Measurements from ENCODE around the gene TM4SF20. TPM values are rescaled to one million over a fixed set of nuclear protein-coding genes. Genes with fewer than 3 reads are reported as not detected.

Gene TM4SF20
- total and polyA plus RNA-seq, 4 donors, result not detected

DNA sequence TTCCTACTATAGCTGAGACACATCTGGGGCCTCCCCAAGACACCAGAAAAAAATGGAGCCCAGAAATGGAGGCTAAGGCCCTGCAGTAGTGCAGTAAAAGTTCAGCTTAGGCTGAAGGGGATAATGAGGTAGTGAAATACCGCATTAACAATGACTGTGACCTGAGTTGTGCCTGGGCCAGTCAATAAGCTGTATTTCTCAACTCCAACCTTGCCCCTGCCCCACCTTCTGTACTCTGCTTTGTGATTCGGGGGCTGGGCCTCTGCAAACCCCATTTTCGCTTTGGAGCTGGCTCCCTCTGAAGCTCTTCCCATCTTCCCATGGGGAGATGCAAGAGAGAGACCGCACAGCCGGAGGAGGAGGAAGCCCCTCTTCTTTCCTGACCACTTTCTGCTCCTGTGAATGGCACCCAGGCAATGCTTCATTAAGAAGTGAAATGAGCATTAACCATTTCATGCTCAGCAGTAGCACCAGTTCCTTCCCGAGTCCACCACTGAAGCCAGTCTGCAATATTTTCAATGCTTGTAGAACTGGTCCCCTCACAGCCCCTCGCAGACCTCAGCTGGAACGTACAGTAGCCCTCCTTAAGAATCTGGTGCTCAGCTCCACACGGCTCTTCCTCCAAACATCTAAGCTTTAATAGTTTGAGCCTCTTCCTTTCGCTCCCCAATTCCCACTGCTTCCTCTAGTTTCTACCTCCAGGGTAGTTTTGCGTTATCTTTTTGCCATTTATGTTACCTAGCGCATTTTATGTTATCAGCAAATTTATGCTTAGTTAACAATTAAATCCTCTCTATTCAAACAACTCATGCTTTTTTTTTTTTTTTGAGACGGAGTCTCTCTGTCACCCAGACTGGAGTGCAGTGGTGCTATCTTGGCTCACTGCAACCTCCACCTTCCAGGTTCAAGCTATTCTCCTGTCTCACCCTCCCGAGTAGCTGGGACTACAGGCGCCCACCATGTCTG is 41.3 kb upstream of the TM4SF20 start:
- Histone ChIP-seq H3K27ac (ENCODE audit: low read depth in 1 of 2, low read length in 2 of 2) (no peak overlapping the region), H3K9me3 (ENCODE audit: control insufficient read depth in 4 of 4, low read length in 3 of 4) (no peaks in the 10 kb centered on the region)

DNA sequence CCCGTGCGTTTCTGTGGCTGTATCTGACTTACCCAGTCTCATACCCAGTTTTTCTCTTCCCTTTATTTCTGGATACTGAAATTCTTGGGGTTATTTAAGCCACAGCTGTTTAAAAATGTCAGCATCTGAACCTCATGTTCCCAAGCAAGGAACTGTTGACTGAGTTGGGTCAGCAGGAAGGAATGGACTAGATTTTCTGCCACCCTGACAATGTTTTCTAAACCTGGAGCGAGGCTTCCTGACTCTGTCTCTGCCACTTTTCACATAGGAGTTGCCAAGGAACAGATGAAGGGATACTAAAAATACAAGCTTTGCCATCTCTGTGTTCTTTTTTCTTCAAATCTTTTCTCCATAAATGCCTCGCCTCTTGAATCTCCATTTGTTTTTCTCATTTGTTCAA is 37.6 kb upstream of the TM4SF20 start:
- DNase-seq (ENCODE audit: low spot score), result no peak
- Histone ChIP-seq H3K27me3 (ENCODE audit: control insufficient read depth in 4 of 4, insufficient read depth in 4 of 4, low read length in 3 of 4) (no peaks in the 10 kb centered on the region), H3K36me3 (ENCODE audit: control insufficient read depth in 4 of 4, insufficient read depth in 3 of 4, low read depth in 1 of 4, low read length in 3 of 4) (no peaks in the 10 kb centered on the region), H3K9me3 (ENCODE audit: control insufficient read depth in 4 of 4, low read length in 3 of 4) (no peaks in the 10 kb centered on the region), H3K4me3 (ENCODE audit: low read depth in 1 of 3, low read length in 3 of 3) (no peak overlapping the region), H3K4me1 (ENCODE audit: control insufficient read depth in 4 of 4, insufficient read depth in 4 of 4, low read length in 3 of 4) (no peaks in the 10 kb centered on the region), H3K27ac (ENCODE audit: low read depth in 1 of 2, low read length in 2 of 2) (no peak overlapping the region), H3K9ac (ENCODE audit: low read depth in 1 of 2, low read length in 2 of 2) (no peak overlapping the region)
- 90% methylated on average over 4 of the region's 4 CpGs for WGBS
- no peak for TF ChIP-seq FOXA2 (IDR thresholded peaks at IDR 0.05)
- TF ChIP-seq TAF1 (conservative IDR thresholded peaks at IDR 0.05), result no peak

More for the DNA sequence above, 41.3 kb upstream of the TM4SF20 start:
- Histone ChIP-seq H3K36me3 (ENCODE audit: control insufficient read depth in 4 of 4, insufficient read depth in 3 of 4, low read depth in 1 of 4, low read length in 3 of 4) (no peaks in the 10 kb centered on the region), H3K4me3 (ENCODE audit: low read depth in 1 of 3, low read length in 3 of 3) (no peak overlapping the region), H3K4me1 (ENCODE audit: control insufficient read depth in 4 of 4, insufficient read depth in 4 of 4, low read length in 3 of 4) (no peaks in the 10 kb centered on the region), H3K27me3 (ENCODE audit: control insufficient read depth in 4 of 4, insufficient read depth in 4 of 4, low read length in 3 of 4) (no peaks in the 10 kb centered on the region), H3K9ac (ENCODE audit: low read depth in 1 of 2, low read length in 2 of 2) (no peak overlapping the region)
- WGBS, result 84% methylated on average over 15 of the region's 15 CpGs
- DNase-seq (ENCODE audit: low spot score), result no peak
- TF ChIP-seq JUND (IDR thresholded peaks at IDR 0.05), result no peak
- TF ChIP-seq HNF4A (conservative IDR thresholded peaks at IDR 0.05), result no peak
- TF ChIP-seq, protein P1, sequence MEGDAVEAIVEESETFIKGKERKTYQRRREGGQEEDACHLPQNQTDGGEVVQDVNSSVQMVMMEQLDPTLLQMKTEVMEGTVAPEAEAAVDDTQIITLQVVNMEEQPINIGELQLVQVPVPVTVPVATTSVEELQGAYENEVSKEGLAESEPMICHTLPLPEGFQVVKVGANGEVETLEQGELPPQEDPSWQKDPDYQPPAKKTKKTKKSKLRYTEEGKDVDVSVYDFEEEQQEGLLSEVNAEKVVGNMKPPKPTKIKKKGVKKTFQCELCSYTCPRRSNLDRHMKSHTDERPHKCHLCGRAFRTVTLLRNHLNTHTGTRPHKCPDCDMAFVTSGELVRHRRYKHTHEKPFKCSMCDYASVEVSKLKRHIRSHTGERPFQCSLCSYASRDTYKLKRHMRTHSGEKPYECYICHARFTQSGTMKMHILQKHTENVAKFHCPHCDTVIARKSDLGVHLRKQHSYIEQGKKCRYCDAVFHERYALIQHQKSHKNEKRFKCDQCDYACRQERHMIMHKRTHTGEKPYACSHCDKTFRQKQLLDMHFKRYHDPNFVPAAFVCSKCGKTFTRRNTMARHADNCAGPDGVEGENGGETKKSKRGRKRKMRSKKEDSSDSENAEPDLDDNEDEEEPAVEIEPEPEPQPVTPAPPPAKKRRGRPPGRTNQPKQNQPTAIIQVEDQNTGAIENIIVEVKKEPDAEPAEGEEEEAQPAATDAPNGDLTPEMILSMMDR (IDR thresholded peaks at IDR 0.05; ENCODE audit: low read depth, low read length, missing input control), result no peak
- TF ChIP-seq, protein P2, sequence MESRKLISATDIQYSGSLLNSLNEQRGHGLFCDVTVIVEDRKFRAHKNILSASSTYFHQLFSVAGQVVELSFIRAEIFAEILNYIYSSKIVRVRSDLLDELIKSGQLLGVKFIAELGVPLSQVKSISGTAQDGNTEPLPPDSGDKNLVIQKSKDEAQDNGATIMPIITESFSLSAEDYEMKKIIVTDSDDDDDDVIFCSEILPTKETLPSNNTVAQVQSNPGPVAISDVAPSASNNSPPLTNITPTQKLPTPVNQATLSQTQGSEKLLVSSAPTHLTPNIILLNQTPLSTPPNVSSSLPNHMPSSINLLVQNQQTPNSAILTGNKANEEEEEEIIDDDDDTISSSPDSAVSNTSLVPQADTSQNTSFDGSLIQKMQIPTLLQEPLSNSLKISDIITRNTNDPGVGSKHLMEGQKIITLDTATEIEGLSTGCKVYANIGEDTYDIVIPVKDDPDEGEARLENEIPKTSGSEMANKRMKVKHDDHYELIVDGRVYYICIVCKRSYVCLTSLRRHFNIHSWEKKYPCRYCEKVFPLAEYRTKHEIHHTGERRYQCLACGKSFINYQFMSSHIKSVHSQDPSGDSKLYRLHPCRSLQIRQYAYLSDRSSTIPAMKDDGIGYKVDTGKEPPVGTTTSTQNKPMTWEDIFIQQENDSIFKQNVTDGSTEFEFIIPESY (IDR thresholded peaks at IDR 0.05), result no peak
- TF ChIP-seq, protein P3, sequence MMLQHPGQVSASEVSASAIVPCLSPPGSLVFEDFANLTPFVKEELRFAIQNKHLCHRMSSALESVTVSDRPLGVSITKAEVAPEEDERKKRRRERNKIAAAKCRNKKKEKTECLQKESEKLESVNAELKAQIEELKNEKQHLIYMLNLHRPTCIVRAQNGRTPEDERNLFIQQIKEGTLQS (IDR thresholded peaks at IDR 0.05), result no peak
- no peak for TF ChIP-seq FOXA1 (IDR thresholded peaks at IDR 0.05)
- TF ChIP-seq, protein P4, sequence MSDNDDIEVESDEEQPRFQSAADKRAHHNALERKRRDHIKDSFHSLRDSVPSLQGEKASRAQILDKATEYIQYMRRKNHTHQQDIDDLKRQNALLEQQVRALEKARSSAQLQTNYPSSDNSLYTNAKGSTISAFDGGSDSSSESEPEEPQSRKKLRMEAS (IDR thresholded peaks at IDR 0.05), result no peak
- TF ChIP-seq RAD21 (IDR thresholded peaks at IDR 0.05), result no peak
- no peak for TF ChIP-seq YY1 (IDR thresholded peaks at IDR 0.05)
- TF ChIP-seq GABPA (IDR thresholded peaks at IDR 0.05 in 1 of 2, conservative IDR thresholded peaks at IDR 0.05 in 1 of 2), result no peak
- no peak for TF ChIP-seq TAF1 (conservative IDR thresholded peaks at IDR 0.05)
